Natural killer cell (primary cell): ENCODE results near the gene PDE5A. TPM values are rescaled to one million over a fixed set of nuclear protein-coding genes. Genes with fewer than 3 reads are reported as not detected.

Source experiments
- ATAC-seq, 3 donors: fragments of 150-1000 bp in 2 of 3; fragments of 200-7000 bp in 1 of 3; cut with Tn5 transposase; 1 replicate in 1 of 3; 2 replicates in 2 of 3; pipeline ENCODE4 v1.10.0; 2021; ENCODE audit warnings: mild to moderate bottlenecking in 2 of 3, moderate library complexity in 2 of 3
- DNase-seq, 2 donors: peaks; one replicate each; pipeline versions ENCODE4 v3.0.0 to v3.0.0-alpha.2; 2013 to 2021; ENCODE audit warnings: mixed read lengths in 1 of 2
- H3K27ac ChIP-seq: one replicate; pipeline ENCODE4 v1.5.1; 2013; ENCODE audit warnings: mild to moderate bottlenecking, low read length
- H3K27me3 ChIP-seq: one replicate; pipeline ENCODE4 v1.6.1; 2013; ENCODE audit warnings: low read length; ENCODE audit not compliant: control insufficient read depth, insufficient read depth
- H3K36me3 ChIP-seq: one replicate; pipeline ENCODE4 v1.6.1; 2013; ENCODE audit warnings: low read length; ENCODE audit not compliant: control insufficient read depth, insufficient read depth
- H3K4me1 ChIP-seq: one replicate; pipeline ENCODE4 v1.6.1; 2013; ENCODE audit warnings: low read length; ENCODE audit not compliant: control insufficient read depth, insufficient read depth
- H3K4me3 ChIP-seq: one replicate; pipeline ENCODE4 v1.5.1; 2013; ENCODE audit warnings: low read length
- H3K9me3 ChIP-seq: one replicate; pipeline ENCODE4 v1.6.1; 2013; ENCODE audit warnings: low read length; ENCODE audit not compliant: control insufficient read depth, insufficient read depth
- H3K27ac Mint-ChIP-seq, 2 donors: one replicate each; pipeline ENCODE4 v1.8.0; 2022; ENCODE audit warnings: mild to moderate bottlenecking in 2 of 2, mixed read lengths in 2 of 2, moderate library complexity in 1 of 2
- H3K27me3 Mint-ChIP-seq, 2 donors: one replicate each; pipeline ENCODE4 v1.8.0; 2022; ENCODE audit warnings: low read depth in 2 of 2, mixed read lengths in 2 of 2
- H3K36me3 Mint-ChIP-seq: one replicate; pipeline ENCODE4 v1.8.0; 2022; ENCODE audit warnings: mixed read lengths
- H3K4me1 Mint-ChIP-seq, 2 donors: one replicate each; pipeline ENCODE4 v1.8.0; 2022; ENCODE audit warnings: mixed read lengths in 2 of 2
- H3K4me3 Mint-ChIP-seq: one replicate; pipeline ENCODE4 v1.8.0; 2022; ENCODE audit warnings: mild to moderate bottlenecking, moderate library complexity, mixed read lengths
- H3K9me3 Mint-ChIP-seq, 2 donors: one replicate each; pipeline ENCODE4 v1.8.0; 2022; ENCODE audit warnings: mixed read lengths in 2 of 2
- CTCF ChIP-seq: fragments of 200-600 bp; IDR thresholded peaks from one replicate; pipeline ENCODE4 v1.8.0; 2022; ENCODE audit warnings: antibody characterized with exemption
- WGBS: methylation state at CpG from one replicate; pipeline ENCODE4 v1.1.7; 2013; ENCODE audit warnings: missing lambda C conversion rate; ENCODE audit not compliant: insufficient coverage; 5-methylcytosine and 5-hydroxymethylcytosine counted together
- intact Hi-C: fragments of 100-400 bp; cut with micrococcal nuclease; formaldehyde crosslinking; loops from one replicate; pipeline ENCODE4 v1.14.2; 2022
- total RNA-seq, 4 donors: library from RNA; stranded (reverse); fragments of 120-200 nt in 1 of 4; gene quantifications; one replicate each; pipeline versions ENCODE4 v1.2.3 to v1.2.4, GENCODE V29; 2013 to 2022

The PDE5A gene
- total RNA-seq, 3 donors from 2014 or later (not counting 1 experiment from before 2014, with no cell fraction given), result 2.1 to 4.0 (median 2.5) TPM

- Mint-ChIP-seq H3K36me3 (no peaks in the 10 kb centered on the region), H3K4me1 (peaks cover 9 to 15% of the 10 kb centered on the region in 2 donors), H3K27ac (no peak overlapping the region), H3K4me3 (no peak overlapping the region), H3K9me3 (no peaks in the 10 kb centered on the region), H3K27me3 (peaks cover 29 to 37% of the 10 kb centered on the region in 2 donors)
- DNase-seq (no peak), ATAC-seq (no peak)
- no peaks in the 10 kb centered on the region for H3K9me3 ChIP-seq
- peaks cover 12% of the 10 kb centered on the region for H3K4me1 ChIP-seq
- no peak overlapping the region for H3K27ac ChIP-seq
- TF ChIP-seq CTCF, result no peak
- peaks cover 16% of the 10 kb centered on the region for H3K27me3 ChIP-seq
- H3K36me3 ChIP-seq, result no peaks in the 10 kb centered on the region
- no peak overlapping the region for H3K4me3 ChIP-seq
- intact Hi-C loops, result no loop called here
Observed at GRCh38 chr4:119623025-119623424, 5.6 kb downstream of the PDE5A start.

- peaks cover 0 to 3% of the 10 kb centered on the region in 2 donors for H3K9me3 Mint-ChIP-seq
Observed at GRCh38 chr4:119615068-119615719, 13.4 kb downstream of the PDE5A start.

GRCh38 chr4:119604266-119604665 lies 24.3 kb downstream of the PDE5A start:
- H3K36me3 ChIP-seq, result no peaks in the 10 kb centered on the region
- H3K36me3 Mint-ChIP-seq, result no peaks in the 10 kb centered on the region
- no peaks in the 10 kb centered on the region for H3K4me1 Mint-ChIP-seq
- H3K27ac Mint-ChIP-seq, result no peak overlapping the region
- H3K27ac ChIP-seq, result no peak overlapping the region
- no peaks in the 10 kb centered on the region for H3K9me3 ChIP-seq
- H3K27me3 Mint-ChIP-seq, result peaks cover 0 to 6% of the 10 kb centered on the region in 2 donors
- ATAC-seq (no peak), DNase-seq (no peak)
- no peaks in the 10 kb centered on the region for H3K27me3 ChIP-seq
- intact Hi-C loops, result no loop called here
- no peak overlapping the region for H3K4me3 Mint-ChIP-seq
- no peaks in the 10 kb centered on the region for H3K4me1 ChIP-seq
- peaks cover 0 to 2% of the 10 kb centered on the region in 2 donors for H3K9me3 Mint-ChIP-seq
- H3K4me3 ChIP-seq, result no peak overlapping the region
- no peak for TF ChIP-seq CTCF

More at GRCh38 chr4:119615068-119615719, 13.4 kb downstream of the PDE5A start:
- no peak for DNase-seq
- intact Hi-C loops, result no loop called here
- no peak for ATAC-seq
- Mint-ChIP-seq H3K27me3 (peaks cover 10 to 30% of the 10 kb centered on the region in 2 donors), H3K4me1 (no peaks in the 10 kb centered on the region), H3K4me3 (no peak overlapping the region), H3K27ac (no peak overlapping the region), H3K36me3 (no peaks in the 10 kb centered on the region)
- TF ChIP-seq CTCF, result no peak
- H3K36me3 ChIP-seq, result no peaks in the 10 kb centered on the region
- no peaks in the 10 kb centered on the region for H3K9me3 ChIP-seq
- no peak overlapping the region for H3K4me3 ChIP-seq
- H3K4me1 ChIP-seq, result no peaks in the 10 kb centered on the region
- no peak overlapping the region for H3K27ac ChIP-seq
- H3K27me3 ChIP-seq, result peaks cover 2% of the 10 kb centered on the region

GRCh38 chr4:119602366-119602765 lies 26.2 kb downstream of the PDE5A start:
- Histone ChIP-seq H3K4me1 (no peaks in the 10 kb centered on the region), H3K27me3 (no peaks in the 10 kb centered on the region), H3K27ac (no peak overlapping the region), H3K36me3 (no peaks in the 10 kb centered on the region), H3K4me3 (no peak overlapping the region), H3K9me3 (no peaks in the 10 kb centered on the region)
- H3K4me3 Mint-ChIP-seq, result no peak overlapping the region
- intact Hi-C loops, result no loop called here
- no peak for TF ChIP-seq CTCF
- H3K36me3 Mint-ChIP-seq, result no peaks in the 10 kb centered on the region
- DNase-seq, result no peak
- H3K27me3 Mint-ChIP-seq, result peaks cover 5 to 6% of the 10 kb centered on the region in 2 donors
- H3K4me1 Mint-ChIP-seq, result no peaks in the 10 kb centered on the region
- H3K9me3 Mint-ChIP-seq, result peaks cover 5 to 7% of the 10 kb centered on the region in 2 donors
- no peak overlapping the region for H3K27ac Mint-ChIP-seq
- WGBS, result 88% methylated on average over 1 of the region's 1 CpG
- no peak for ATAC-seq
